Activated CD8-positive, alpha-beta T cell treated with anti-CD3 and anti-CD28 coated beads for 36 hours (primary cell): ENCODE measurements around the gene AMBRA1. TPM values are rescaled to one million over a fixed set of nuclear protein-coding genes. Genes with fewer than 3 reads are reported as not detected.
"Not testable (repeated sequence)": the region's sequence is repeated elsewhere in the genome, so short reads cannot be mapped to it uniquely, and the experiment has no call there.

Source experiments
- ATAC-seq: fragments of 200-7000 bp; cut with Tn5 transposase; one replicate; pipeline ENCODE4 v1.10.0; 2021; ENCODE audit warnings: mild to moderate bottlenecking, moderate library complexity
- CTCF ChIA-PET: fragments of 350-600 bp; sonication (Branson Sonifier 250); formaldehyde crosslinking; loops from one replicate; lab custom pipeline; 2021; ENCODE audit warnings: antibody characterized with exemption; lab: Charles Lee
- POLR2A ChIA-PET: fragments of 350-600 bp; sonication (Branson Sonifier 250); formaldehyde crosslinking; loops from one replicate; lab custom pipeline; 2021; ENCODE audit warnings: antibody characterized with exemption; lab: Charles Lee
- DNase-seq: peaks from one replicate; pipeline ENCODE4 v3.0.0-alpha.2; 2020
- H3K27ac Mint-ChIP-seq: one replicate; pipeline ENCODE4 v1.8.0; 2021; ENCODE audit warnings: mild to moderate bottlenecking, mixed read lengths
- H3K27me3 Mint-ChIP-seq: one replicate; pipeline ENCODE4 v1.8.0; 2021; ENCODE audit warnings: mixed read lengths
- H3K36me3 Mint-ChIP-seq: one replicate; pipeline ENCODE4 v1.8.0; 2021; ENCODE audit warnings: low read depth, mixed read lengths
- H3K4me1 Mint-ChIP-seq: one replicate; pipeline ENCODE4 v1.8.0; 2021; ENCODE audit warnings: low read depth, mixed read lengths
- H3K4me3 Mint-ChIP-seq: one replicate; pipeline ENCODE4 v1.8.0; 2021; ENCODE audit warnings: mild to moderate bottlenecking, moderate library complexity, mixed read lengths
- H3K9me3 Mint-ChIP-seq: one replicate; pipeline ENCODE4 v1.8.0; 2021; ENCODE audit warnings: mixed read lengths
- CTCF ChIP-seq: fragments of 200-600 bp; IDR thresholded peaks from one replicate; pipeline ENCODE4 v1.8.0; 2022; ENCODE audit warnings: antibody characterized with exemption, mild to moderate bottlenecking
- intact Hi-C: fragments of 100-400 bp; cut with micrococcal nuclease; formaldehyde crosslinking; loops from one replicate; pipeline ENCODE4 v1.10.0; 2022
- total RNA-seq, 2 experiments: library from RNA; stranded (reverse); gene quantifications; one replicate each; pipeline ENCODE4 v1.2.3, GENCODE V29; 2021

Gene AMBRA1
- total RNA-seq, 2 experiments from 2014 or later, result 24.0 to 24.1 TPM

- Mint-ChIP-seq H3K4me3 (no peak overlapping the region), H3K27me3 (no peaks in the 10 kb centered on the region), H3K9me3 (no peaks in the 10 kb centered on the region), H3K4me1 (peaks cover 32% of the 10 kb centered on the region), H3K36me3 (peaks cover 9% of the 10 kb centered on the region), H3K27ac (no peak overlapping the region)
- ChIA-PET POLR2A (interaction anchor here (0.6 kb wide), 1 partner anchor 964 kb away, joined by 3 read pairs; no protein-coding TSS in a partner anchor), CTCF (interaction anchor here (3.4 kb wide), 1 partner anchor 60 kb away, joined by 11 read pairs; no protein-coding TSS in a partner anchor)
- ATAC-seq (no peak), DNase-seq (no peak)
- TF ChIP-seq CTCF, result no peak
- intact Hi-C loops, result no loop called here
Observed at GRCh38 chr11:46588915-46589314, 4.9 kb downstream of the AMBRA1 start.

- Mint-ChIP-seq H3K9me3 (no peaks in the 10 kb centered on the region), H3K27ac (no peak overlapping the region), H3K4me1 (peaks cover 32% of the 10 kb centered on the region), H3K36me3 (peaks cover 9% of the 10 kb centered on the region), H3K4me3 (no peak overlapping the region), H3K27me3 (no peaks in the 10 kb centered on the region)
- intact Hi-C loops, result no loop called here
- TF ChIP-seq CTCF, result no peak
- ChIA-PET CTCF (interaction anchor here (1.6 kb wide), 1 partner anchor 18 kb away, joined by 3 read pairs; no protein-coding TSS in a partner anchor), POLR2A (interaction anchor here (0.6 kb wide), 1 partner anchor 71 kb away, joined by 3 read pairs; no protein-coding TSS in a partner anchor)
- no peak for ATAC-seq
- DNase-seq, result no peak
Observed at GRCh38 chr11:46588131-46588530, 5.7 kb downstream of the AMBRA1 start.

- CTCF ChIA-PET, H3K27me3 Mint-ChIP-seq, DNase-seq, H3K27ac Mint-ChIP-seq, intact Hi-C loops, H3K4me3 Mint-ChIP-seq, H3K9me3 Mint-ChIP-seq, ATAC-seq, POLR2A ChIA-PET: not testable (repeated sequence)
- H3K36me3 Mint-ChIP-seq, result peaks cover 18% of the 10 kb centered on the region
- H3K4me1 Mint-ChIP-seq, result peaks cover 25% of the 10 kb centered on the region
Observed at GRCh38 chr11:46583513-46583912, 10.3 kb downstream of the AMBRA1 start.

GRCh38 chr11:46582588-46582987 is 11.2 kb downstream of the AMBRA1 start:
- no peak overlapping the region for H3K4me3 Mint-ChIP-seq
- no peak overlapping the region for H3K27ac Mint-ChIP-seq
- H3K36me3 Mint-ChIP-seq, result peaks cover 16% of the 10 kb centered on the region
- peaks cover 19% of the 10 kb centered on the region for H3K4me1 Mint-ChIP-seq
- no peak for ATAC-seq
- ChIA-PET POLR2A (no interaction called here), CTCF (no interaction called here)
- no peaks in the 10 kb centered on the region for H3K27me3 Mint-ChIP-seq
- intact Hi-C loops, result no loop called here
- TF ChIP-seq CTCF, result no peak
- peaks cover 3% of the 10 kb centered on the region for H3K9me3 Mint-ChIP-seq
- DNase-seq, result no peak

GRCh38 chr11:46577058-46577457 is 16.8 kb downstream of the AMBRA1 start:
- DNase-seq, result no peak
- peaks cover 14% of the 10 kb centered on the region for H3K36me3 Mint-ChIP-seq
- H3K9me3 Mint-ChIP-seq, result peaks cover 4% of the 10 kb centered on the region
- H3K27ac Mint-ChIP-seq, result no peak overlapping the region
- intact Hi-C loops, result no loop called here
- ChIA-PET CTCF (no interaction called here), POLR2A (no interaction called here)
- ATAC-seq, result no peak
- H3K27me3 Mint-ChIP-seq, result no peaks in the 10 kb centered on the region
- H3K4me3 Mint-ChIP-seq, result no peak overlapping the region
- H3K4me1 Mint-ChIP-seq, result peaks cover 31% of the 10 kb centered on the region
- TF ChIP-seq CTCF, result no peak
